Mesenchymal stem cell (in vitro differentiated cells and primary cell): Measurements from ENCODE around the gene CDK5RAP2.

ENCODE experiments used
- DNase-seq: peaks from one replicate; pipeline ENCODE4 v3.0.0-alpha.2; 2013
- H2AFZ ChIP-seq: one replicate; pipeline ENCODE4 v1.6.1; 2013; ENCODE audit warnings: low read depth, mild to moderate bottlenecking, control low read depth, inconsistent platforms, low read length, moderate library complexity
- H2AK5ac ChIP-seq: 2 replicates; pipeline ENCODE4 v1.6.1; 2013; ENCODE audit warnings: low read length, moderate library complexity, mild to moderate bottlenecking, inconsistent platforms; ENCODE audit not compliant: severe bottlenecking
- H2BK120ac ChIP-seq: one replicate; pipeline ENCODE4 v1.6.1; 2013; ENCODE audit warnings: low read depth, mild to moderate bottlenecking, inconsistent platforms, low read length, moderate library complexity
- H2BK12ac ChIP-seq, 2 experiments: one replicate each; pipeline ENCODE4 v1.6.1; 2013; ENCODE audit warnings: inconsistent platforms in 2 of 2, low read length in 2 of 2, mild to moderate bottlenecking in 2 of 2, moderate library complexity in 2 of 2, control low read depth in 1 of 2
- H2BK15ac ChIP-seq: one replicate; pipeline ENCODE4 v1.6.1; 2013; ENCODE audit warnings: mild to moderate bottlenecking, low read depth, inconsistent platforms; ENCODE audit not compliant: poor library complexity, severe bottlenecking
- H2BK5ac ChIP-seq: 2 replicates; pipeline ENCODE4 v1.6.1; 2013; ENCODE audit warnings: low read depth, mild to moderate bottlenecking, low read length, control low read depth, inconsistent platforms; ENCODE audit not compliant: poor library complexity, severe bottlenecking
- H3K14ac ChIP-seq, 2 experiments: one replicate each; pipeline ENCODE4 v1.6.1; 2013; ENCODE audit warnings: inconsistent platforms in 2 of 2, low read length in 2 of 2, control low read depth in 1 of 2, mild to moderate bottlenecking in 1 of 2, moderate library complexity in 1 of 2
- H3K18ac ChIP-seq, 2 experiments: one replicate each; pipeline ENCODE4 v1.6.1; 2013; ENCODE audit warnings: inconsistent platforms in 2 of 2, low read length in 2 of 2, control low read depth in 1 of 2, low read depth in 1 of 2, mild to moderate bottlenecking in 1 of 2
- H3K23ac ChIP-seq, 2 experiments: one replicate each; pipeline ENCODE4 v1.6.1; 2013; ENCODE audit warnings: inconsistent platforms in 2 of 2, low read length in 2 of 2, mild to moderate bottlenecking in 2 of 2, moderate library complexity in 2 of 2, control low read depth in 1 of 2
- H3K27ac ChIP-seq: 2 replicates; pipeline ENCODE4 v1.5.1; 2013; ENCODE audit warnings: mild to moderate bottlenecking, moderate library complexity, low read length, control low read depth, inconsistent platforms; ENCODE audit not compliant: poor library complexity, severe bottlenecking
- H3K27me3 ChIP-seq, 2 experiments: 2 replicates each; pipeline versions ENCODE4 v1.6.1 to v1.7.0; 2013; ENCODE audit warnings: low read length in 2 of 2, mild to moderate bottlenecking in 2 of 2, moderate library complexity in 2 of 2, control low read depth in 1 of 2, inconsistent platforms in 1 of 2; ENCODE audit not compliant: control insufficient read depth in 1 of 2, insufficient read depth in 1 of 2
- H3K36me3 ChIP-seq, 2 experiments: 2 replicates each; pipeline versions ENCODE4 v1.6.1 to v1.7.0; 2013; ENCODE audit warnings: low read length in 2 of 2, control low read depth in 1 of 2, inconsistent platforms in 1 of 2, low read depth in 1 of 2, mild to moderate bottlenecking in 1 of 2; ENCODE audit not compliant: insufficient read depth in 2 of 2, control insufficient read depth in 1 of 2
- H3K4ac ChIP-seq, 2 experiments: one replicate each; pipeline ENCODE4 v1.6.1; 2013; ENCODE audit warnings: inconsistent platforms in 2 of 2, low read length in 2 of 2, mild to moderate bottlenecking in 2 of 2, moderate library complexity in 2 of 2, control low read depth in 1 of 2, low read depth in 1 of 2
- H3K4me1 ChIP-seq: 2 replicates; pipeline ENCODE4 v1.6.1; 2013; ENCODE audit warnings: low read depth, low read length, control low read depth; ENCODE audit not compliant: control insufficient read depth, insufficient read depth
- H3K4me2 ChIP-seq: 2 replicates; pipeline ENCODE4 v1.6.1; 2013; ENCODE audit warnings: low read length, mild to moderate bottlenecking, inconsistent platforms; ENCODE audit not compliant: poor library complexity, severe bottlenecking
- H3K4me3 ChIP-seq, 2 experiments: 2 replicates each; pipeline versions ENCODE4 v1.5.1 to v1.7.0; 2013; ENCODE audit warnings: low read length in 2 of 2, mild to moderate bottlenecking in 2 of 2, control low read depth in 1 of 2, low read depth in 1 of 2; ENCODE audit not compliant: insufficient read depth in 1 of 2
- H3K79me1 ChIP-seq: replicated peaks from 2 replicates; pipeline ENCODE4 v1.6.1; 2013; ENCODE audit warnings: mild to moderate bottlenecking, control low read depth, low read length, inconsistent platforms; ENCODE audit not compliant: poor library complexity, severe bottlenecking
- H3K9ac ChIP-seq: 2 replicates; pipeline ENCODE4 v1.7.0; 2013; ENCODE audit warnings: mild to moderate bottlenecking, low read length, moderate library complexity
- H3K9me3 ChIP-seq: 2 replicates; pipeline ENCODE4 v1.7.0; 2013; ENCODE audit warnings: mild to moderate bottlenecking, low read length; ENCODE audit not compliant: control insufficient read depth
- H4K8ac ChIP-seq: one replicate; pipeline ENCODE4 v1.6.1; 2013; ENCODE audit warnings: inconsistent platforms, mild to moderate bottlenecking, low read length, moderate library complexity
- H4K91ac ChIP-seq: one replicate; pipeline ENCODE4 v1.6.1; 2013; ENCODE audit warnings: mild to moderate bottlenecking, low read length, inconsistent platforms
- WGBS: methylation state at CpG from one replicate; pipeline ENCODE4 v1.1.7; 2013; ENCODE audit warnings: mixed read lengths; 5-methylcytosine and 5-hydroxymethylcytosine counted together

Gene CDK5RAP2

GRCh38 chr9:120545701-120546550, 34.0 kb downstream of the CDK5RAP2 start:
- Histone ChIP-seq H3K27me3 (no peaks in the 10 kb centered on the region), H2BK120ac (no peak overlapping the region), H3K9me3 (no peaks in the 10 kb centered on the region), H3K79me1 (peaks cover 24% of the 10 kb centered on the region), H3K4me3 (no peak overlapping the region), H3K36me3 (peaks cover 18 to 66% of the 10 kb centered on the region in 2 experiments), H3K27ac (no peak overlapping the region), H2AK5ac (no peak overlapping the region), H3K18ac (no peak overlapping the region), H4K91ac (no peak overlapping the region), H2BK5ac (no peak overlapping the region), H3K4ac (no peak overlapping the region), H4K8ac (no peak overlapping the region), H2BK15ac (no peak overlapping the region), H2AFZ (no peak overlapping the region), H2BK12ac (no peak overlapping the region), H3K4me2 (no peak overlapping the region), H3K4me1 (no peaks in the 10 kb centered on the region), H3K23ac (no peak overlapping the region), H3K9ac (no peak overlapping the region), H3K14ac (no peak overlapping the region)
- 91% methylated on average over 4 of the region's 6 CpGs for WGBS
- DNase-seq = no peak

- no peak overlapping the region for H2BK15ac ChIP-seq
- no peak overlapping the region for H4K91ac ChIP-seq
- no peak overlapping the region for H3K4me3 ChIP-seq
- no peak overlapping the region for H3K23ac ChIP-seq
- H2BK5ac ChIP-seq = no peak overlapping the region
- H3K14ac ChIP-seq = peak overlapping the region in 1 of 2 experiments; percentile 12
- no peak for DNase-seq
- H2BK12ac ChIP-seq = no peak overlapping the region
- WGBS = 100% methylated on average over 1 of the region's 1 CpG
- no peak overlapping the region for H4K8ac ChIP-seq
- peaks cover 2% of the 10 kb centered on the region for H3K4me1 ChIP-seq
- no peak overlapping the region for H3K4me2 ChIP-seq
- no peaks in the 10 kb centered on the region for H3K27me3 ChIP-seq
- H2AK5ac ChIP-seq = no peak overlapping the region
- peaks cover 26% of the 10 kb centered on the region for H3K79me1 ChIP-seq
- H3K27ac ChIP-seq = no peak overlapping the region
- H3K36me3 ChIP-seq = peaks cover 18 to 52% of the 10 kb centered on the region in 2 experiments
- no peak overlapping the region for H2BK120ac ChIP-seq
- H3K9ac ChIP-seq = no peak overlapping the region
- H3K18ac ChIP-seq = no peak overlapping the region
- H3K9me3 ChIP-seq = no peaks in the 10 kb centered on the region
- H3K4ac ChIP-seq = no peak overlapping the region
- H2AFZ ChIP-seq = no peak overlapping the region
These were observed 35.5 kb downstream of the CDK5RAP2 start for GRCh38 chr9:120544441-120544840.

- H2BK15ac ChIP-seq = no peak overlapping the region
- no peak overlapping the region for H4K91ac ChIP-seq
- H2BK5ac ChIP-seq = no peak overlapping the region
- H2AK5ac ChIP-seq = no peak overlapping the region
- H3K23ac ChIP-seq = no peak overlapping the region
- 82% methylated on average over 7 of the region's 7 CpGs for WGBS
- H3K18ac ChIP-seq = peak overlapping the region in 1 of 2 experiments; percentile 43
- H3K27ac ChIP-seq = no peak overlapping the region
- no peak overlapping the region for H4K8ac ChIP-seq
- H3K4me3 ChIP-seq = no peak overlapping the region
- H3K27me3 ChIP-seq = no peaks in the 10 kb centered on the region
- H3K4me1 ChIP-seq = peaks cover 2% of the 10 kb centered on the region
- H3K9ac ChIP-seq = no peak overlapping the region
- no peak overlapping the region for H2BK120ac ChIP-seq
- no peak overlapping the region for H2BK12ac ChIP-seq
- no peaks in the 10 kb centered on the region for H3K9me3 ChIP-seq
- H3K4me2 ChIP-seq = no peak overlapping the region
- DNase-seq = peak; percentile 23
- H3K36me3 ChIP-seq = peaks cover 12 to 53% of the 10 kb centered on the region in 2 experiments
- no peak overlapping the region for H3K4ac ChIP-seq
- H3K14ac ChIP-seq = no peak overlapping the region
- no peak overlapping the region for H2AFZ ChIP-seq
- peaks cover 25% of the 10 kb centered on the region for H3K79me1 ChIP-seq
These were observed 37.1 kb downstream of the CDK5RAP2 start for GRCh38 chr9:120542701-120543490.

GRCh38 chr9:120541921-120542320, 38.0 kb downstream of the CDK5RAP2 start:
- Histone ChIP-seq H3K27ac (no peak overlapping the region), H4K91ac (no peak overlapping the region), H3K36me3 (peaks cover 12 to 52% of the 10 kb centered on the region in 2 experiments), H3K27me3 (no peaks in the 10 kb centered on the region), H3K4me2 (no peak overlapping the region), H2AK5ac (no peak overlapping the region), H2BK5ac (no peak overlapping the region), H3K18ac (no peak overlapping the region), H2BK12ac (no peak overlapping the region), H2BK120ac (no peak overlapping the region), H3K14ac (no peak overlapping the region), H3K4me3 (no peak overlapping the region), H3K9me3 (no peaks in the 10 kb centered on the region), H3K4ac (no peak overlapping the region), H3K9ac (no peak overlapping the region), H3K23ac (no peak overlapping the region), H2AFZ (no peak overlapping the region), H4K8ac (no peak overlapping the region), H3K79me1 (peaks cover 28% of the 10 kb centered on the region), H2BK15ac (no peak overlapping the region), H3K4me1 (peaks cover 2% of the 10 kb centered on the region)
- WGBS = 100% methylated on average over 1 of the region's 2 CpGs
- DNase-seq = no peak
